T-helper 2 cell treated with Interferon-gamma antibody and Interleukin-4, amounts not matched to agents 100 ng/mL and 5 ng/mL, for 36 hours (primary cell): ENCODE data around the gene ITGAE. TPM values are rescaled to one million over a fixed set of nuclear protein-coding genes. Genes with fewer than 3 reads are reported as not detected.
"Not testable (repeated sequence)": the region's sequence is repeated elsewhere in the genome, so short reads cannot be mapped to it uniquely, and the experiment has no call there.

Experiments used
- intact Hi-C: fragments of 100-400 bp; cut with micrococcal nuclease; formaldehyde crosslinking; loops from one replicate; pipeline ENCODE4 v1.15.1; 2023
- total RNA-seq: library from RNA; stranded (reverse); gene quantifications from 2 replicates; pipeline ENCODE4 v1.2.3, GENCODE V29; 2022

ITGAE gene
- total RNA-seq, 1 donor from 2014 or later: 34.5 TPM

GRCh38 chr17:3738562-3739295 lies 62.3 kb downstream of the ITGAE start:
- intact Hi-C loops: no loop called here

GRCh38 chr17:3735515-3735914 lies 65.5 kb downstream of the ITGAE start:
- intact Hi-C loops: no loop called here

- intact Hi-C loops: not testable (repeated sequence)
Measured at GRCh38 chr17:3734911-3735276, 66.1 kb downstream of the ITGAE start.

- intact Hi-C loops: no loop called here
Measured at GRCh38 chr17:3732210-3732621, 68.8 kb downstream of the ITGAE start.

- intact Hi-C loops: no loop called here
Measured at GRCh38 chr17:3730881-3731429, 70.0 kb downstream of the ITGAE start.

DNA sequence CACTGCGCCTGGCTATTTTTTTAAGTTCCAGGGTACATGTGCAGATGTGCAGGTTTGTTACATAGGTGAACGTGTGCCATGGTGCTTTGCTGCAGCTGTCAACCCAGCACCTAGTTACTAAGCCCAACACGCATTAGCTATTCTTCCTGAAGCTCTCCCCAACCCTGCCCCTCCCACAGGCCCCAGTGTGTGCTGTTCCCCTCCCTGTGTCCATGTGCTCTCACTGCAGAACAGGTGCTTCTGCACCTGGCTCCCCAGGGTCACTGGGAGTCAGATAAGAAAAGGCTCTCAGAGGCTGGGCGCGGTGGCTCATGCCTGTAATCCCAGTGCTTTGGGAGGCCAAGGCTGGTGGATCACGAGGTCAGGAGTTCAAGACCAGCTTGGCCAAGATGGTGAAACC lies 71.1 kb downstream of the ITGAE start:
- intact Hi-C loops: no loop called here

- intact Hi-C loops: not testable (repeated sequence)
Measured at GRCh38 chr17:3728099-3728498, 72.9 kb downstream of the ITGAE start.

DNA sequence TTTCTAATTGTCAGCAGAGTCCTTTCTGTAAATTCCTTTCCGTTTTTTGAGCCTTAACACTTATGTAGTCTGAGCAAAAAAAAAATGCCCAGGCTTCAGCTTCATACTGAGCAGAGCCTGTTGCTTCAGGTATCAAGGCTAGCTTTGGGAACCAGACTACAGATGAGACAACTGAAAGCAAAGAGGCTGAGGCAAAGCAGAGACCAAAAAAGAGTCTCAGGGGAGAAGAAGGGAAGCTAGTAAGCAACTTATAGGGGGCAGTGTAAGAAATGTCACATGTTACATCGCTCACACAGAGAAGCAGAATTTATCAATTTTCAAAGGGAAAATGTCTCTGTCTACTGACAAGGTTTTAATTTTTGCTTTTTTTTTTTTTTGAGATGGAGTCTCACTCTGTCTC lies 73.9 kb downstream of the ITGAE start:
- intact Hi-C loops: no loop called here

DNA sequence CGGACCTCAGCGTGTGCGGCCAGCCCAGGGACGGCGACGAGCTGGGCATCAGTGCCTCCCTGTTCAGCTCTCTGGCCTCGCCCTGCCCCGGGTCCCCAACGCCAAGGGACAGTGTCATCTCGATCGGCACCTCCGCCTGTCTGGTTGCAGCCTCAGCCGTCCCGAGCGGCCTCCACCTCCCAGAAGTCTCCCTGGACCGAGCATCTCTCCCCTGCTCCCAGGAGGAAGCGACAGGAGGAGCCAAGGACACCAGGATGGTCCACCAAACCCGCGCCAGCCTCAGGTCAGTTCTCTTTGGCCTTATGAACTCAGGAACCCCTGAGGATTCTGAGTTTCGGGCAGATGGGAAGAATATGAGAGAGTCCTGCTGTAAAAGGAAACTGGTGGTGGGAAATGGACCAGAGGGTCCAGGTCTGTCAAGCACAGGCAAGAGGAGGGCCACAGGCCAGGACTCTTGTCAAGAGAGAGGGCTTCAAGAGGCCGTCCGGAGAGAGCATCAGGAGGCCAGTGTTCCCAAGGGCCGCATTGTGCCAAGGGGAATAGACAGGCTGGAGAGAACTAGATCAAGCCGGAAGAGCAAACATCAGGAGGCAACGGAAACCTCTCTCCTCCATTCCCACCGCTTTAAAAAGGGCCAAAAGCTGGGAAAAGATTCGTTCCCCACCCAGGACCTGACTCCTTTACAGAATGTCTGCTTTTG lies 76.5 kb downstream of the ITGAE start:
- intact Hi-C loops: no loop called here

- intact Hi-C loops: loop anchor here (1.0 to 2.0 kb wide), 5 partner anchors 12 to 87 kb away; partner anchors contain the start of genes CTNS, EMC6, P2RX5 and SHPK
Measured at GRCh38 chr17:3723556-3724377, 77.2 kb downstream of the ITGAE start, which contains the start of gene HASPIN. Gene HASPIN, plus strand, starts transcription at chr17:3723903. Its CDS starts 33 bp downstream, at chr17:3723936.

DNA sequence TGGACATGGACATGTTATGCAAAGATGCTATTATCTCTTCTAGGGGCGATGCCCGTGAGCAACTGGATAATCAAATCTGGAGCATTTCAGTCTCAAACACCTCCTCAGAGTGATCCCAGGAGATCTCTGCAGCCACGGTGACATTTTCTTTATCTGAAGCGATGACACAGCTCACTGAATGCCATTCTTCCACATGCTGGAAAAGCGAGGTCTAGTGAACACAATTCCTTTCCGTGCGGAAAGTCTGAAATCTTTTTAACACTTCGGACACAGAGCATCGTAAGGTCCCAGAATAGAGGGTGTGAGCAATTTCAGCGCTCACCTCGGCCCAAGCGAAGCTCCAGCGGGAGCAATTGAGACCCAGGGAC lies 77.8 kb downstream of the ITGAE start:
- intact Hi-C loops: loop anchor here (1.0 to 2.0 kb wide), 5 partner anchors 12 to 86 kb away; partner anchors contain the start of genes CTNS, EMC6, P2RX5 and SHPK

- intact Hi-C loops: loop anchor here (1.0 to 2.0 kb wide), 5 partner anchors 11 to 86 kb away; partner anchors contain the start of genes CTNS, EMC6, P2RX5 and SHPK
Measured at GRCh38 chr17:3722716-3723115, 78.3 kb downstream of the ITGAE start.

DNA sequence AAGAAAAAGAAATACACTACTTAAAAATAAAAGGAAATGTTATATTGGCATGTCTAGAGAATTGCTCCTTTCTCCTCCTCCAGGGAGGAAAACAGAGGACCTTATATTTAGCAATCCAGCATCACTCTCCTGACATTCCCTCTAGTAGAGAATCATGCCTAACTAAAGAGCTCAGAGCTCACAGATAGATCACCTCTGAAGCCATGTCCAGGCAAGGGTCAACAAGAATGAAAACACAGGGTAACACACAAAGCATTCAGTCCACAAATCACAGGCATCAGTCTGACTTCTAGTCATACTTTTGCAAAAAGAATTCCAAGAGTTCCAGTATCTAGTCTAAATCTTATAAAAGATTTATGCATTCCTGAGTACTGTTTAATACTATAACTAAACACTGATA lies 81.7 kb downstream of the ITGAE start:
- intact Hi-C loops: no loop called here

- intact Hi-C loops: no loop called here
Measured at GRCh38 chr17:3718201-3718600, 82.8 kb downstream of the ITGAE start.

DNA sequence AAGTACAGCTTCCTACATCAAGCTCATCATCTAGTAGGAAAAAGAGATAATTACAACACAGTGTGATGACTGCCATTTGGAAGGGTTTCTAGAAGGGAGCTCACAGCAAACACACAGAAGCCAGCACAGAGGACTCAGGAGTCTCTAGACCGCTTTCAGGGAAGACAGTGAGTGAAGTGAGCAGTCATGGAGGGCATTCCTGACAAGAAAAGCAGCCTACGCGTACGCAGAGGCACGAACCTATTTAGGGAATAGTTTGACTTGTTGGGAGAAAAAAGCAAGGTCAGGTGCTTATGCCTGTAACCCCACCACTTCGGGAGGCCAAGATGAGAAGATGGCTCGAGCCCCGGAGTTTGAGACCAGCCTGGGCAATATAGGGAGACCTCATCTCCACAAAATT lies 85.7 kb downstream of the ITGAE start:
- intact Hi-C loops: no loop called here

- intact Hi-C loops: loop anchor here (5.0 kb wide), 1 partner anchor 46 kb away; the partner anchor contains the start of genes EMC6 and TAX1BP3
Measured at GRCh38 chr17:3712811-3713463, 88.1 kb downstream of the ITGAE start.

DNA sequence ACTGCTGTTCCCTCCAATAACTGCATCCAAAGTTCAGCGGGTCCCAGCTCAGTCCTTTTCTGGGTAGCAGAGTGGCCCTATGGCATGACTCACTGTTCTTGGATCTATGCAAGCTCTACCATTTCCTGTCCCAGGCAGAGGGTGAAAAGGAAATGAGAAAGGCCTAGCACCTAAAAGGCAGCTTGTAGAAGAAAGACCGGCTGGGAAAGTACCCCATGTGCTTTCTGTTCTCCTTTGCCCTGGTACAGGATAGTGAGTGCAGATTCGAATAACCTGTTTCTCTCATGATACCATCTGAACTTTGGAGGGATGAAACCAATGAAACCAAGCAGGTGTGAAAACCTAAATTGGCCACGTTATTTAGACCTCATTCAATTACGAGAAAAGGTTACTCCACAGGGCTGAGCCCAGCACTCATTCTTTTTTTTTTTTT lies 90.0 kb downstream of the ITGAE start:
- intact Hi-C loops: loop anchor here (1.0 to 5.0 kb wide), 3 partner anchors 12 to 44 kb away; partner anchors contain the start of genes EMC6, HASPIN, P2RX5 and TAX1BP3

GRCh38 chr17:3708366-3708765 lies 92.6 kb downstream of the ITGAE start:
- intact Hi-C loops: no loop called here

GRCh38 chr17:3705718-3705984 lies 95.3 kb downstream of the ITGAE start:
- intact Hi-C loops: not testable (repeated sequence)

DNA sequence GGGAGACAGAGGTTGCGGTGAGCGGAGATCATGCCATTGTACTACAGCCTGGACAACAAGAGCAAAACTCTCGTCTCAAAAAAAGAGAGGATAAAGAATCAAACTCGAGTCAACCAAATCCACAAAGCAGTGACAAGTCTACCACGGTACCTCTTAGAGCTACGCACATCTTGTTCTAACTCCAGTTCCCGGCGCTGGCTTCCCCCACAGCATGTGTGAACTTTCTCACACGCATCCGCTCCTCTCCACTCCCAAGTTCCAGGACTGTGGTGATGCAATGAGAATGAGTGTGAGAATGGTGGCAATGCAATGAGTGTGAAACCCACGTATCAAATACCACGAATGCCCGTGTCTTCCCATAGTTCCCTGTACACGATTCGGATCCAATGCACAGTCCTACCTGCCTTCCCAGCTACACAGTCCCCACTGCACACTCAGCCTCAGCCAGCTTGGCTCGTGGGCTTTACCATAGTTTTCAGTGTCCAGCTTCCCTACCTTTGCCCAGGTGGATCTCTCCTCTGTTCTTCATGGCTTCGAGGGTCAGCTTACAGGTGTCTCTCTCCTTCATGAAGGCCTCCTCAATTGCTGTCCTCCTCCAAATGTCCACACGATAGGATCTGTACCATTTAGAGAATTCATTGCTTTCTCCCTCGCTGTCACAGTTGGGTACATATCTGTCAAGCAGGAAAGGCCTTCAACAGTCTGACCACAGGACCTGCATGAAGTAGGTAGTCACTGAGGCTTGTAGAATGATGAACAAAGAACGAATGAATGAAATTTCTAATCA lies 95.9 kb downstream of the ITGAE start:
- intact Hi-C loops: no loop called here
